H1 (cell line): Measurements from ENCODE around the gene ADAM30. TPM values are rescaled to one million over a fixed set of nuclear protein-coding genes. Genes with fewer than 3 reads are reported as not detected.

Experiments
- CEBPB ChIP-seq: IDR thresholded peaks from 2 replicates; pipeline ENCODE4 v1.6.1; 2012; ENCODE audit warnings: low read depth, low read length
- HDAC2 ChIP-seq, 2 experiments: fragments of 300-600 bp in 1 of 2; sonication (generic) in 1 of 2; IDR thresholded peaks; 2 replicates each; pipeline ENCODE4 v1.6.1; 2011 to 2012; ENCODE audit warnings: low read depth in 2 of 2, low read length in 2 of 2, mild to moderate bottlenecking in 2 of 2, moderate library complexity in 2 of 2, borderline replicate concordance in 1 of 2, inconsistent platforms in 1 of 2
- KDM4A ChIP-seq: IDR thresholded peaks from one replicate; pipeline ENCODE4 v1.7.1; 2012; ENCODE audit warnings: low read depth, mild to moderate bottlenecking, moderate library complexity, low read length, inconsistent platforms; ENCODE audit not compliant: severe bottlenecking
- SIX5 ChIP-seq: IDR thresholded peaks from 2 replicates; pipeline ENCODE4 v1.6.1; 2011; ENCODE audit warnings: mild to moderate bottlenecking, low read depth, low read length
- polyA plus RNA-seq, 7 experiments: library from polyadenylated mRNA; depleted of rRNA in 3 of 7; stranded (reverse) in 5 of 7; unstranded in 2 of 7; fragments of >200 nt in 5 of 7; fragments of 200-250 nt in 2 of 7; gene quantifications; 1 replicate in 5 of 7; 2 replicates in 1 of 7; 4 replicates in 1 of 7; pipeline versions ENCODE4 v1.2.1 to v1.2.3, GENCODE V29; 2011 to 2013; ENCODE audit warnings: missing spikeins in 2 of 7, mixed read lengths in 2 of 7
- total RNA-seq: library from RNA; stranded (reverse); fragmentation: NEBNext Ultra II Directional; extraction: Animal tissue kit (Norgen Biotek cat#: 25700); gene quantifications from 2 replicates; pipeline ENCODE4 v1.2.1, GENCODE V29; 2021

The ADAM30 gene
- total and polyA plus RNA-seq, 2 of the 8 experiments (the other 6 are each of a cell fraction or from before 2014, with no cell fraction given), result not detected

DNA sequence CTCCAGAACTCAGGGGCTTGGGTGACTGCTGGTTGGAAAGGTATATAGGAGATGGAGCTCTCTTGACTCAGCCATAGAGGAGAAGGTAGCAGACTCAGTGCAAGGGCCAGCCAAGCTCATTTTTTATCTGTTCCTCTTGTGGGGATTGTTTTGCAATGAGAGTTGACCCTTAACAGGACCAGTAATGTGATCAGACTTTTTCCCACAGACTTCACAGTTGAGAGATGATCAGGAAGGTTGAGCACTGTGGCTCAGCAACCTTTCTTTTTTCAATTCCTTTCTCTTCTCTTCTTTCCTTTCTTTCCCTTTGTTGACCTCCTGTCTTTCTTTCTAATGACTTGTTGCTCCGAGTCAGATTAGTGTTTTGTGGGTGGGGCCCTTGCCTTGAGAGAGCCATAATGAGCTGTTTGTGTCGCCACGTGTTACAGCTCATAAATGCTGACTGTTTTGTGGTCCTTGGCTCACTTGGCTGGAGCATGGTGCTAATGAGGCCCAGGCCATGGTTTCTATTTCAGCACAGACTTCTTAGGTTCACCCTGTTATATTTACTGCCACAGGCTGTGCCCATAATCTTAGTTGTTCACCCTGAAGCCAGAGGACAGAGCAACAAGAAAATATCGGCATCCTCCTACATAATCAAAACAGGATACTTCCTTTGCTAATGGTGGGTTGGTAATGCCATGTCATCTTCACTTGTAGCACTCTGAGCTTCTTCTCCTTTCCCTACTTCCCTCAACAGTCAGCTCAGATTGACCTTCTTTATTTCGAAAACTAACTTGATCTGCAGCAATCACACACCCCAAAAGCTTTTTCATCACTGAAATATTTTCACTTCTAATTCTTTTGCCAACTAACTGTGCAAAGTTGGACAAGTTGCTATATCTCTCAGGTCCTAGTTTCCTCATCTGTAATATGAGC is 13.9 kb downstream of the ADAM30 start (continued):
- TF ChIP-seq HDAC2 (IDR thresholded peaks at IDR 0.05; ENCODE audit: borderline replicate concordance in 1 of 2, low read depth in 2 of 2, low read length in 2 of 2), result no peak
- no peak for TF ChIP-seq SIX5
- no peak for TF ChIP-seq KDM4A
- TF ChIP-seq CEBPB, result no peak
